Hindlimb muscle (tissue), 1 donor: Measurements from ENCODE around the gene DPH1. TPM values are rescaled to one million over a fixed set of nuclear protein-coding genes. Genes with fewer than 3 reads are reported as not detected.
"Not testable (repeated sequence)": the region's sequence is repeated elsewhere in the genome, so short reads cannot be mapped to it uniquely, and the experiment has no call there.

Experiments
- DNase-seq: peaks from one replicate; pipeline ENCODE4 v3.0.0-alpha.2; 2013
- polyA plus RNA-seq: library from polyadenylated mRNA; unstranded; fragments of 120-200 nt; gene quantifications from one replicate; pipeline ENCODE4 v1.2.1, GENCODE V29; 2013; ENCODE audit not compliant: insufficient read length

Gene DPH1
- polyA plus RNA-seq, 1 donor: 40.0 TPM

GRCh38 chr17:2008332-2009126, 21.4 kb upstream of the DPH1 start:
- DNase-seq: no peak

DNA sequence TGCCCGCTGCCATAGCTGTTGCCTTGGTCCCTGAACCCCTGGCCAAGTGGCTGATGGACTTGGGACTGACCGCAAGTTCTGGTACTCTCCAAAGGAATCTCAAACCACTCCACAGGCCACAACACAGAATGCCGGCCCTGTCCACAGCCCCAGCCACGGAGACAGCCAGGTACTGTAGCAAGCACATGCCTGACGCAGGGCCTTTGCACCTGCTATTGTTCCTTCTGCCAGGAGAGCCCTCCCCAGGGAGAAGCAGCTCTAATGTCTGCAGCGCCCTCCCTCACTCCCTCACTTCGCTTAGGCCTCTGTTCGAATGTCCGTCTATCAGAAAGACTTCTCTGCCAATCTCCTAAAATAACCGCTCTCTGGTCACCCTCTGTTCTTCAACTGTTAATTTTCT, 20.2 kb upstream of the DPH1 start:
- no peak for DNase-seq

- DNase-seq: no peak
Measured at GRCh38 chr17:2011411-2012371, 18.3 kb upstream of the DPH1 start.

DNA sequence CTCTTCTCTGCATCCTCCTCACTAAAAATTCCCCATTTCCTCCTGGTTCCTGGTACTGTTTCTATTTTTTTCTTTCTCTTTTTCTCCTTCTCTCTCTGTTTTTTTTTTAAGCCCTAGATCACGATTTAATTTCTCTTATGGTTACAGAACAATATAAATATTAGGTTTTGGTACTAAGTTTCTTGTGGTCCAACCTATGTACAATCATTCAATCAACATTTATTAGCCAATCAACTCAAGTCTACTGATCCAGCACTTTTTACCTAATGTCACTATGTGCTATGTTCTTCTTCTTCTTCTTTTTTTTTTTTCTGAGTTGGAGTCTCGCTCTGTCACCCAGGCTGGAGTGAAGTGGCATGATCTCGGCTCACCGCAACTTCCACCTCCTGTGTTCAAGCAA, 17.5 kb upstream of the DPH1 start:
- no peak for DNase-seq

GRCh38 chr17:2013220-2013993, 16.5 kb upstream of the DPH1 start:
- not testable (repeated sequence) for DNase-seq

DNA sequence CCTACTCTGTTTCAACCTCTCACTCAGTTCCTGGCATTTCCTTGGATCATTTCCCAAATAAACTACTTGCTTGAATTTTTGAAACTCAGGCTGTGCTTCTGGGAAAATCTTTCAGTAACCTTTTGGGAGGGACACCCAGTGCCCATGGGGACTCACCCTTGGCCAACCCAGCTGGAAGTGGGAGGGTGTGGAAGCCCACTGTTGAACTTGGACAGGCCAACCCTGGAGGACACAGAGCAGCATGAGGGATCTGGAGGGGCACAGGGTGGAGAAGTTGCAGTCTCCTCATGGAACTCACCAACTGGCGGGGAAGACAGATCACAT, 16.0 kb upstream of the DPH1 start:
- DNase-seq: no peak

GRCh38 chr17:2015314-2015713, 14.6 kb upstream of the DPH1 start:
- no peak for DNase-seq

DNA sequence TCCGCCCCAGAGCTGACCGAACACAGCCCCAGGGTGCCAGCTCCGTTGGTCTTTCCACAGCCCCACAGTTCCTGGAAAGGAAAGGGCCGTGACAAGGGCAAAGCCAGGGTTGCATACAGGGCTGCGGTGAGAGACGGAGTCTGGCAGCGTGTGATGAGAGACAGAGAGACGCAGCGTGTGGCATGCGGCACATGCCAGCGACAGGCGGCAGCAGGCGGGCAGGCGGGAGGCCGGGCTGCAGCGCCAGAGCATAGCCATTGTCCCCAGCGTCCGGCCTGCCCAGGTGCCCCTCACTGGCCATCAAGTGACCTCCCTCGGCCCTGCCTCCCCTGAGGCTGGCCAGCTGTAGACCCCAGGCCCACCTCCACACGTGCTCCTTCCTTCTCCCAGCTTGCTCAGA, 13.5 kb upstream of the DPH1 start:
- no peak for DNase-seq

GRCh38 chr17:2017274-2017941, 12.5 kb upstream of the DPH1 start:
- DNase-seq: no peak

GRCh38 chr17:2018716-2019510, 11.0 kb upstream of the DPH1 start:
- DNase-seq: no peak

GRCh38 chr17:2019723-2020122, 10.2 kb upstream of the DPH1 start:
- no peak for DNase-seq

DNA sequence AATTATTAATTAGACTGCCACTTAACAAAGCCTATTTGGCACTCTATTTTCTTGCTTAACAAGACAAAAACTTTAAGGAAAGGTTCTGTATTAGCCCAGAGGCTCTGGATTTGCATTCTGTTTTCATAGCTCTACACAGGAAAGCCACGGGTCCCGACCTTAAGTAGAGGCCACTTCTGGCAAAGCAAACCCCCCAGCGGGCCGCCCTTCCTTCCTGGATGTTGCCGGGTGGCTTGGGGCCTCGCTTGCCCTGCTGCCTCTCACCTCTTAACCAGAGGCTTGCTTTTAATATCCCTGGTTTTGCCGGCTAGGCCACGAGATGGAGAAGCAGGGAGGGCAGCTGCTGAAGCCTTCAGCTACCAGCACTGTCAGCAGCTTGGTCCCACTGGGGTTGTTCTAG, 9.2 kb upstream of the DPH1 start:
- no peak for DNase-seq

GRCh38 chr17:2022647-2023240, 7.2 kb upstream of the DPH1 start:
- DNase-seq: no peak

- DNase-seq: no peak
Measured at GRCh38 chr17:2023256-2023655, 6.7 kb upstream of the DPH1 start.

DNA sequence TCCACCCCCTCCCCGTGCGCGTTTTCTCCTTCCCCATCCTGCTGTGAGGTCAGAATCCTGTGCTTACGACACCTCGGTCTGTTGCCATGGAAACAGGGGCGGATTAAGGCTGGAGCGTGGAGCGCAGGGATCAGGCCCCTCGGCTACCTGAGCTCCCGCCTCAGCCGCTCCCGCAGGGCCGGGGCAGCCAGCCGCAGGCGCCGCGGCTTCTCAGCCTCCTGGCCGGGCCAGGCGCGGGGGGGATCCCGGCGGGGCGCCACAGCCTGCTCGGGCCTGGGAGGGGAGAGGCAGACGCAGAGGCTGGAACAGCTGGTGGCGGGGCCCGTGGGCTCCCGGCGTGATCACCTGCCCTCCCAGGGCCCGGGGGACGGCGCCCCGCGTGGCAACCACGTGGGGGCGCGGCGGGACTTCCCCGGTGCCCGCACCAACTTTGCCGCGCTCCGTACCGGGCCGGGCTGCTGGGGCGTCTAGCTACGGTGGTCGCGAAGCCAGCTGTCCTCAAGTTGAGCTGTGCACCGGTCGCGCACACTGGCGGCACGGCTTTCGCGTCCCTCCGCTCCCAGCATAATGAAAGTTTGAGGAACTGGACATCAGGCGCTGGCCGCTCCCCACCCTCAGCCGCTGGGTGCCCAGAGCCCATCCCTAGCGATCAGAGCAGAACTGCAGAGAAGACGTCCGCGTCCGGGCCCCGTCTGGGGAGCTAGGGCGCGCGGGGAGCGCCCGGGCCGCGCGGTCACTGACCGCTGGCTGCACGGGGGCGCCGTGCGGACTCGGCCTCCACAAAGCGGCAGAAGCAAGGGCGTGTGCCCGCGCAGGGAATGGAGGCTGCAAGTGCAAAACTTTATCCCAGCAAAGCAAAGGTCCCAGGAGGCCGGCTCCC, 6.0 kb upstream of the DPH1 start:
- DNase-seq: no peak

DNA sequence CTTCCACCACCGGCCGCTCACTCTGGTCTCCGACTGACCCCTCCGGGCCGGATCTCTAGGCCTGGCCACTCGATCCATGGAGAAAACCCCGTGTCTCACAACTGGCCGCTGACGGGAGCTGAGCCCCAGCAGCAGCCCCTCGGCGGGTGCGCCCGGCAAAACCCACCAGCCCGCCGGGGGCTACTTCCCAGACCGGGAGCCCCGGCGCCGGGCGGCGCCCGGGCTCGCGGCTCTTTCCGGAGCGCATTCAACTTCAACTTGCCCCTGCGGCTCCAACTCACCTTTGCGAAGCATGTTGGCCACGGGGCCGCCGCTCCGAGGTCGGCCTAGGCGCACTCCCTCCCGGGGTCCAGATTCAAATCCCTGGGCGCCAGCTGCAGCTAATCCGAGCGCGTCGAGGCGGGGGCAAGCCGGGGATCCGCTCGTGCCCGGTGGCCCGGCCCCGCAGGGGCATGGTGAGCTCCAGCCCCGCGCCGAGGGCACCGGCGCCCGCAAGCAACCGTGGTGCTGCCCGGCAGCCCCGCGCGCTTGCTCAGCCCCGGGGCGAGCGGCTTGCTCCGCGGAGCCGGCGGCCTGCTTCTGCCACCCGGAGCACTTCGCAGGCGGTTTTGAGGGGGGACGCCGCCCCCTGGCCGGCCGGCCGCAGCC, 5.3 kb upstream of the DPH1 start:
- no peak for DNase-seq

- no peak for DNase-seq
Measured at GRCh38 chr17:2025220-2025621, 4.7 kb upstream of the DPH1 start, which contains the start of gene RTN4RL1. RTN4RL1 (minus strand) TSS chr17:2025334; CDS start chr17:2024865, 469 bp downstream.

- no peak for DNase-seq
Measured at GRCh38 chr17:2025622-2026309, 4.2 kb upstream of the DPH1 start.
